NK-92 (cell line): ENCODE measurements around the gene AFAP1L1.

ENCODE experiments used
- DNase-seq: peaks from one replicate; lab custom pipeline; 2025; ENCODE audit not compliant: unreplicated experiment; lab: John Stamatoyannopoulos, UW

AFAP1L1 gene

GRCh38 chr5:149367972-149368645 is 96.5 kb downstream of the AFAP1L1 start:
- no peak for DNase-seq

GRCh38 chr5:149370878-149371277 is 99.2 kb downstream of the AFAP1L1 start:
- no peak for DNase-seq

- no peak for DNase-seq
Observed at GRCh38 chr5:149371296-149371962, 99.8 kb downstream of the AFAP1L1 start.

- no peak for DNase-seq
Observed at GRCh38 chr5:149372076-149372795, 100.6 kb downstream of the AFAP1L1 start.

- DNase-seq: no peak
Observed at GRCh38 chr5:149372932-149373331, 101.3 kb downstream of the AFAP1L1 start.

GRCh38 chr5:149374303-149374702 is 102.6 kb downstream of the AFAP1L1 start:
- no peak for DNase-seq

- DNase-seq: no peak
Observed at GRCh38 chr5:149374801-149375200, 103.1 kb downstream of the AFAP1L1 start.

- DNase-seq: no peak
Observed at GRCh38 chr5:149375434-149375833, 103.8 kb downstream of the AFAP1L1 start.

- DNase-seq: no peak
Observed at GRCh38 chr5:149376104-149376503, 104.4 kb downstream of the AFAP1L1 start.

- no peak for DNase-seq
Observed at GRCh38 chr5:149376711-149377447, 105.2 kb downstream of the AFAP1L1 start.

- DNase-seq: no peak
Observed at GRCh38 chr5:149378241-149378820, 106.7 kb downstream of the AFAP1L1 start.

GRCh38 chr5:149379177-149379761 is 107.6 kb downstream of the AFAP1L1 start, which contains the start of gene IL17B:
Gene IL17B (minus strand): TSS chr5:149379292. CDS start chr5:149379225, 67 bp downstream.
- DNase-seq: no peak

- no peak for DNase-seq
Observed at GRCh38 chr5:149379818-149380374, 108.2 kb downstream of the AFAP1L1 start.

- DNase-seq: no peak
Observed at GRCh38 chr5:149380466-149381121, 108.9 kb downstream of the AFAP1L1 start.

GRCh38 chr5:149381261-149381985 is 109.8 kb downstream of the AFAP1L1 start:
- no peak for DNase-seq

- DNase-seq: no peak
Observed at GRCh38 chr5:149381986-149382338, 110.3 kb downstream of the AFAP1L1 start.

- no peak for DNase-seq
Observed at GRCh38 chr5:149382517-149383220, 111.0 kb downstream of the AFAP1L1 start.

- DNase-seq: no peak
Observed at GRCh38 chr5:149383399-149383798, 111.7 kb downstream of the AFAP1L1 start.
